Measurements from ENCODE around the gene NOC4L.
A peak's percentile ranks its signal among the peaks of the same experiment; 100 is the strongest.
"Not testable (repeated sequence)": the region's sequence is repeated elsewhere in the genome, so short reads cannot be mapped to it uniquely, and the experiment has no call there.

The NOC4L gene

DNA sequence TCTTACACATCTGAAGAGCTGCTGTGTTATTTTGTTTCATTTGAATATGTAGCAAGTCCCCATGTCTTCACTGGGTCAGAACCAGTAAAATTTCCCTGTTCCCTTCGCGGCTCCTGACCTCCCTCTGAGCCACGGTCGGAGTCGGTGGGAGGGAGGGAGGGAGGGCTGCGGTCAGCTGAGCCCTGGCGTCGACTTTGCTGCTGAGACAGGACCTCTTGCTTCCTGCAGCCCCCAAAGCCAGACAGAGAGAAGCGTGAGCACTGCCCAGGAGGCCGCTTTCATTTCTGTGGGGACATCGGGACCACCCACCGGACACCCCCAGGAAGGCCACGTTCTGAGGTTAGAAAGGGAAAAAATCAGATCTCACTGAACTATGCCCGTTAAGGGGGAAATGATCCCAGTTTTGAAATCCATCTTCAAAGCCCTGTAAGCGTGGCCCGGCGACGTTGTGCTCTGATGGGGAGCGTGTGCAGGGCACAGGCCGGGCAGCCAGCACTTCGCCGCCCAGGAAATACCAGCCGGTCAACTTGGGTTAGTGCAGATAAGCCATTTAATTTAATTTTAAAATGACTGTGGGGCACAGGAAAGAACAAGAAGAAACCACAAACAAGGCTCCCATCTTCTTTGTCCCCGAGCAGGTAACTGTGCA is 42.1 kb downstream of the NOC4L start:
- no peak for DNase-seq

DNA sequence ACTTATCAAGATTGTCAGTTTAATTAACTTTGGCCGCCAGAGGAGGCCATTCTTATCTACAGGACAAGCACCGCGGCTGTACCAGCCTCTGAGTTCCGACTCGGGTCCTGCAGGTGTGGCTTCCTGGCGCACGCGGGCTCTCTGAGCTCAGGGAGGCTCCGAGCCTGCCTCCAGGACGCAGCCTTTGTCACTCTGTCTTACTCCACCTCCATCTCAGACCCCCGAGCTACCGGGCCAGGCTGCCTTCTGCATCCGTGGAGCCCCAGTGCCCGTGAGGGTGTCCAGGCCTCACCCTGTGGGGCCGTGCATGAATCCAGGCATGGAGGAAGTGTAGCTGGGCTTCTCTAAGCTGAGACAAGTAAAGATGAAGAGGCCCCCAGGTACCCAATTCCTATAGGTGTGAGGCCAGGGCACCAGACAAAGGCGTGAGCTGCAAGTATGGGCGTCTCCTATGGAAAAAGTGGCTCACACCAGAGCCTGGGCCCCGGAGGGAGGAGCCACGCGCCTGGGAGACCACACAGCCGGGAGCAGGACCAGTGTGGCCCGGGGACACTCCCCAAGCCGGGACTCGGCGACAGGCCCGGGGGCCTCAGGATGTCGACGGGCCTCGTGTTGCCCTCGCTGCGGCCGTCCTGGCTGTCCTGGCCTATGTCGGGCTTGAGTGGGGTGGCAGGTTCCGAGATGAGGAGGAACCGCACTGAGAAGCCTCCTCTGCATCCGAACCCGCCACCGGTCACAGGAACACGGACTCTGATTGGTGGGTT is 42.8 kb downstream of the NOC4L start:
- DNase-seq: no peak

GRCh38 chr12:132187646-132188450 is 43.6 kb downstream of the NOC4L start:
- DNase-seq: no peak

GRCh38 chr12:132188451-132188901 is 44.2 kb downstream of the NOC4L start:
- no peak for DNase-seq

DNA sequence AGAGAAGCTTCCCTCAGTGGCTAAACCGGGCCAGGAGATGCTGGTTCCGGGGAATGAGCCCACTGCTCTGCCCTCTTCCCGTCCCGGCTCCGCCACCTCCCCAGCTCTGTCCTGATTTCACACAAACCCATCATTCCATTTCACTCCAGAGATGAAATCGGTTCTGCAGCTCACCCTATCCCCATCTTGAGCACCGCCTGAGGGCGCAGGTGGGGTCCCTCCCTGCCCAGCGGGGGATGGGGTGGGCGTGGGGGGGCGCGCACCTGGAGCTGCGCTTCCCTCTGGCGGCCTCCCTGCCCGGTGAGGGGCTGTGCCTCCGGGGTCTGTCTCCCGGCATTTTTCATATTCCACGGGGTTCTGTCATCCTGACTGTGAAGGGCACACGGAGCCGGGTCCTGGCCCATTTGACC is 44.7 kb downstream of the NOC4L start:
- DNase-seq: no peak

DNA sequence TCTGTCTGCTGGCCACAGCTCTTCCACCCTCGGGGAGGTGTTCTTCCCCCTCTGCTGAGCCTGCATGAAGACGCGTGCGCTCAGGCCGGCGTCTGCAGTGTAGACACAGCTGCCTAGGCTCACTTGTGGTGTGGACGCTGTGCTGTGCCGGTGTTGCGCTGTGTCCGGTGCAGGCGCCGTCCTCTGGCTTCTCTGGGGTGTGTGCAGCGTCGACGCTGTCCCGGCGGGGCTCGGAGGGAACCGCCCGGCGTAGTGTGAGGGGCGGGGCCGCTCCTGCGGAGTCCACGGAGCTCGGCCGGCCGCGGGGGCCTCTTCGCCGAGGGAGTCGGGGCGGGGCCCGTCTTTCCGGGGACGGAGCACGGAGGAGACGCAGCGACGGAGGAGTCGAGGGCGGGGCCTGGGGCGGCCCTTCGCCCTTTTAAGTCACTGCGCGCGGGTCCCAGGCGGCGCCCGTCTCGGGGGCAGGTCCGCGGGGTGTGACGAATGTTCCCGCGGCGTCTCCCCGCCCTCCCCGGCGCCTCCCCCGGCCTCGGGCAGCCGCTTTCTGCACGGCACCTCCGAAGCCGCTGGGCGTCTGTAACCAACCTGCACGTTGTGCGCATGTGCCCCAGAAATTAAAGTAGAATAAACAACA is 45.2 kb downstream of the NOC4L start:
- peak; percentile 89 for DNase-seq

- DNase-seq: no peak
These were observed 45.9 kb downstream of the NOC4L start for GRCh38 chr12:132190012-132190755.

DNA sequence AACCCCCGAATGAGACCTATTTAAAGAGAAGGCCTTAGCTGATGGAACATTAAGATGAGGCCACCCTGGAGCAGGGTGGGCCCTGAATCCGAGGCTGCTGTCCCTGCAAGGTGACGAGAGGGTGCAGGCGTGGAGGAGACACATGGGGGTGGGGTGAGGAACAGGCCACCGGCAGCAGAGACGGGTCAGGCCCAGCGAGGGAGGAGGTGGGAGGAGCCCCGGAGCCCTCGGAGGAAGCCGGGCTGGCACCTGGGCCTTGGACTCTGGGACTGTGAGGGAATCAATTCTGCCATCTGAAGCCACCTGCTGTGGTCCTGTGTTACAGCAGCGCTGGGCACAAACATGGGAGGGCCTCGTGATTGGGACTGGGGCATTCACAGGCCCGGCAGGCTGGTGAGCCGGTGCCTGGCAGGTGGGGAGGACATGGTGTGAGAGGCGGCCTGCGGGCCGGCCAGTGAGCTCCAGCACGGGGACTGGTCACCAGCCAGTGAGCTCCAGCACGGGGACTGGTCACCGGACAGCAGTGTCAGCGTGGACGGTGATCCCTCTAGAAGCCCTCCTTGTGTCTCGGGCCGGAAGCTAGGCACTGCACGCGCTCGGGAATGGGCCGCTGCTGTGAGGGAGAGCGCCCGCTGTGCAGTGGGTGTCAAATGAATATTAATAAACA is 46.7 kb downstream of the NOC4L start:
- DNase-seq: no peak

DNA sequence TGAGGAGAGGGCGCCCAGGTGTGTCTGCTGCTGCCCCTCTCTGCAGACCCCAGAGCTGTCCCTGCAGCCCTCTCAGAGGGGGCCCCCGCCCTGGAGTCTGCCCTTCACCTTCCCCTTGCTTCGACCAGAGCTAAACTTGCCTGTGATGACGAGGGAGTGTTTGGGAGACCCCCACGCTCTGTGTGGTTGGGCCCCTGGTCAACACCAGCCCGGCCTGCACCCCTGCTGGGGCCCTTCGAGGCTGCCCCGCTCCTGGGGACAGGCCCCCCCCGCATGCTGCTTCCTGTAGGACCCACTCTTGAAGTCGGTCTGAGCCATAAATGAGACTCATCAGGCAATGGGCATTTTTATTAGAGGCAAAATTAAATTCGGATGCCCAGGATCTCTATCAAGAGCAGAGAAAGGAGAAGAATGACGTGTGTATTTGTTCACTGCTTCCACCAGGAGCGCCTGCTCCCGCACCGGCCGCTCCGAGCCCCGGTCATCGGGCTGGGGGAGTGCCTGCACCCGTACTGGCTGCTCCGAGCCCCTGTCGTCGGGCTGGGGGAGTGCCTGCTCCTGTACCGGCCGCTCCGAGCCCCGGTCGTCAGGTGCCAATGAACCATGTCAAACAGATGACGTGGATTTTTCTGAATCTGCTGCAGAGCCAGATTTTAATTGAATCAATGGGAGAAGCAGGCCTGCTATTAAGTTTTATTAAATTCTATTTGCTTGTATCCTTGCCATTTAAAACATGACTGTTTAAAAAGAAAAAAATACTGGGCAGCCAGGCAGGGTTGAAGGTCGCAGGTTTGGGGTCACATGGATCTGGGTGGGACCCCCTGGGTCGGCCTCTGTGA is 47.7 kb downstream of the NOC4L start:
- no peak for DNase-seq

DNA sequence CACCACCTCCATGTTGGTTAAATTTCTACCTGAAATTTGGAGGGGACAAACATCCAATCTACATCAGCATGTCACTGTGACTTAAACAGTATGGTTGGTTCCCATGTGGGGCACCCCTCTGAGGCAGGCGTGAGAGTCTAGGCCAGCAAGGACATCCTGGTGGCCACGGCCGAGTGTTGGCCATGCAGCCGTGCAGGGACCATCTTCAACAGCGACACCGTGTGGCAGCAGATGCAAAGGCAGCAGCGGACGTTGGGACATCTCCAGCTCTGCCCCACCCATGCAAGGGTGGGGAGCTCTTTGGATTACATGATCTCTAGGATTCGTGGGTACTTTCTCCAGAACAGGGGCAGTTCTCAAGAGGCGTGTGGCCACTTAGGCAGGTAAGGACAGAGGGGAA is 49.8 kb downstream of the NOC4L start:
- DNase-seq: no peak

GRCh38 chr12:132194556-132194955 is 50.3 kb downstream of the NOC4L start:
- no peak for DNase-seq

GRCh38 chr12:132195242-132195641 is 51.0 kb downstream of the NOC4L start:
- DNase-seq: not testable (repeated sequence)

DNA sequence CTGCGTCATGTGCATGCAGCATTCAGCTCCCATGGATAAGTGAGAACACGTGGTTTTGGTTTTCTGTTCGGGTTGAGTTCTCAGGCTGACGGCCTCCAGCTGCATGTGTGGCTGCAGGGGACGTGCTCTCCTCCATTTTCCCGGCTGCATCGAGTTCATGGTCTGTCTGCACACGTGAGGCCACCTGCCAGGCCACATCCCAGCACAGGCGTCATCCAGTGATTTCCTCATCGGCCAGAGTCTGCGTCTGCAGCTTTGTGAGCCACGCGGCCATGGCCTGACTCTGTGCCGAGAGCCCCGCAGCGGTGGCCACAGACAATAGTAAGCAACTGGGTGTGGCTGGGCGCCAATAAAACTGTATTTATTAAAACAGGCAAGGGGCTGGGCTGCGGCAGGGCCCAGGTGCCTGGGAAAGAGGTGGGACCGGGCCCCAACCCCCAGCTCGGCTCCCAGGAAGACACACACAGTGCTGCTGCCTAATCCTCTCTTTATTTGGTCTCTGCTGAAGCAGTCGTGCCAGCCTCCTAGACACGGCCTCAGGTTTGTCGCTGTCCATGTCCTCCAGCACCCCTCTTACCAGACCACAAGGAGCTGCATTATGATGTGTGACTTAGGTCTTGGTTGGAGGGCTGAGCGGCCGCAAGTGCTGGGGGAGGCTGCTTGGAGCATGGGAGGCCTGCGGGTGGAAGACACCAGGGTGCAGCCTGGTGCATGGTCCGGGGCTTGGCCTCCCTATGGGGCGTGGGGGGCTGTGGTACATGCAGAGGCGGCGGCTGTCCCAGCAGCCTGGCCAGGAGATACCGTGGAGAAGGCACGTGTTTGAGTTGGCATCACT is 52.0 kb downstream of the NOC4L start:
- no peak for DNase-seq

GRCh38 chr12:132196873-132197390 is 52.7 kb downstream of the NOC4L start:
- no peak for DNase-seq

- DNase-seq: no peak
These were observed 53.5 kb downstream of the NOC4L start for GRCh38 chr12:132197581-132198354.

DNA sequence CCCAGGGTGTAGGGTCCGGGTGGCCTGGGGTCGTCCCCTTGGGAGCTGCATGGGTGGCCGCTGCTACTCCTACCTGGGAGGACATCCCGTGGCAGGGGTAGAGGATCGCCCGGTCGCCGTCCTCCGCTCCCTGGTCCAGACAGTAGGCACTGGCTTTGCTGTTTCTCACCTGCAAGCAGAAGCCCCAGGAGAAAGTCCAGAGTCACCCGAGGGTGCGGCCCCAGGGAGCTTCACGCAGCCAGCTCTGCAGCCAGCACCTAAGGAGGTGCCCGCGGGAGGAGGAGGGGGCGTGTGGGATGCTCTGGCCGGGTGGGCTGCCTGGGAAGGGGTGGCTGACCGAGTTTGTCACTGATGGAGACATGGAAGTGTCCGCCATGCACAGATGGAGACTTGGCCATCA is 54.8 kb downstream of the NOC4L start:
- DNase-seq: no peak

- no peak for DNase-seq
These were observed 55.5 kb downstream of the NOC4L start for GRCh38 chr12:132199526-132200319.

DNA sequence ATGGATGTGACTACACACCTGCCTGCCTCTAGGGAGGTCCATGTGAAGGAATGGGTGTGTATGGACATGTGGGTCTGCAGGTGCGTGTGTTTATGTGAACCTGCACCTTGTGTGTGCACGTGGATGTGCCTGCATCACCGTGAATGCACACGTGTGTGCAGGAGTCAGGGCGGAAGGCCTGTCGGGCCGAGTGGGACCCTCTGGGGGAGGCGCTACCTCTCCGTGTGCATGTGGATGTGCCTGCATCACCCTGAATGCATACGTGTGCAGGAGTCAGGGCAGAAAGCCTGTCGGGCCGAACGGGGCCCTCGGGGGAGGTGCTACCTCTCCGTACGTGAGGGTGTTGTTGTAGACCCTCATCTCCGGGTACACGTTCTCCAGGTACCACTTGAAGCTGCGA is 56.5 kb downstream of the NOC4L start:
- DNase-seq: no peak
